GM13976 (cell line): ENCODE measurements around the gene GRIN3B.

Experiments used
- DNase-seq: peaks from one replicate; pipeline ENCODE4 v3.0.0; 2012; ENCODE audit warnings: low spot score
- CTCF ChIP-seq: IDR thresholded peaks from 2 replicates; pipeline ENCODE4 v1.5.1; 2012; ENCODE audit warnings: borderline replicate concordance, mild to moderate bottlenecking; ENCODE audit not compliant: insufficient read depth; ENCODE audit errors: extremely low read depth, missing control alignments, control extremely low read depth
- in situ Hi-C: fragments of 300-500 bp; cut with MboI; formaldehyde crosslinking; loops from one replicate; pipeline ENCODE4 v1.12.0; 2022; ENCODE audit warnings: low sequenced_read_pairs, mixed read lengths, inconsistent platforms; ENCODE audit not compliant: unreplicated experiment

The GRIN3B gene

GRCh38 chr19:970695-971094 is 29.5 kb upstream of the GRIN3B start:
- in situ Hi-C loops, result no loop called here

DNA sequence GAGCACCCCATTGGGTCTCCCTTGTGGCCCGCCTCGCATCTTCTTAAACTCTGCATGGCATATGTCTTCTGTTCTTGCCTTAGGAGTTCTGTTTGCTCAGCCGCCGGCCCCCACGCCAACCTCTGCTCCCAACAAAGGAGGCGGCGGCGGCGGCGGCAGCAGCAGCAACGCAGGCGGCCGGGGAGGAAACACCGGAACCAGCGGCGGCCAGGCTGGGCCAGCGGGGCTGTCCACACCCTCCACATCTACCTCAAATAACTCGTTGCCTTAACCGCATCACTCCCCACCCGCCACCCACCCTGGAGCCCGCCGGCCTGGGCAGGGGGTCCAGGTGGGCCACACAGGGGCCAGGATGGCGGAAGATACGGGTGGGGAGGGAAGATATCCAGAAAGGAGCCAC is 28.4 kb upstream of the GRIN3B start:
- no peak for TF ChIP-seq CTCF
- in situ Hi-C loops, result no loop called here
- no peak for DNase-seq

More at GRCh38 chr19:970695-971094, 29.5 kb upstream of the GRIN3B start:
- DNase-seq, result no peak
- TF ChIP-seq CTCF, result peak; percentile 34

GRCh38 chr19:972281-972680 is 27.9 kb upstream of the GRIN3B start:
- DNase-seq, result no peak
- in situ Hi-C loops, result no loop called here

DNA sequence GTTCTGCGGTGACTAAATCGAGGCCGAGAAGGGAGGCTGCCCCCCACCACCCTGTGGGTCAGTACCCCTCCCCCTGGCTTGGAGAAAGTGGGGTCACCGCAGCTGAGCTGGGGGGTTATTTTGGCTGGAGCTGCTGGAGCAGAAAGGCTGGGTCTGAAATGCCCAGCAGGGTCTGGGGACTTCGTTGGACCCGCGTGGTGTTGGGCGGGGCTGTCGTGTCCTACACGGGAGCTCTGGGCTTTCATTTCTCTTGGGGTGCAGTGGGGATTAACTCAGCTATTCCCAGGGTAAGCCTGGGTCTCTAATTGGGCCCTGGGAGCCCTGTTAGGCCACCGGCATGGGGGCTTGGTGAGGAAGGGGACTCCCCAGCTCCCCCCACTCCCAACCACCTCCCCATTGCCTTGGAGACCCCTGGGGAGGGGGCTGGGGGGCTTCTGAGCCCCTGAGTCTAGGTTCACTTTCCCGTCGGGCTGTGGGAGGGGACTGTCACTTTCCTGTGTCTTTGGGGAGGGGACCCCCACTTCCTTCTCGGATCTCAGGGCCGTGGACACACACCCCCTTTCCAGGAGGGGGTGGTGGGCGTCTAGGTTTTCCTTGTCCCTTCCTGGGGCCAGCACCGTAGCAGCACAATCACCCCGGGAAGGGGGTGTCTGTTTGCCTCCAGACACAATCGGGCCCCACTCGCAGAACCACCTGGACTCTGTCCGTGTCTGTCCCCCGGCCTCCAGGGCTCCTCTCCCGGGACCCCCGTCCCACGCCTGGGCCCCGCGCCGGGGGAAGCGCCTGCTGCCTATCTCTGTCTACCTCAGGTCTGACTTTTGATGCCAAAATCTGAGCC is 26.3 kb upstream of the GRIN3B start:
- DNase-seq, result no peak
- no peak for TF ChIP-seq CTCF
- in situ Hi-C loops, result no loop called here

More at GRCh38 chr19:972281-972680, 27.9 kb upstream of the GRIN3B start:
- no peak for TF ChIP-seq CTCF

GRCh38 chr19:974564-975257 is 25.5 kb upstream of the GRIN3B start:
- no peak for DNase-seq
- in situ Hi-C loops, result no loop called here
- no peak for TF ChIP-seq CTCF

GRCh38 chr19:976476-976875 is 23.7 kb upstream of the GRIN3B start:
- DNase-seq, result no peak
- in situ Hi-C loops, result no loop called here
- no peak for TF ChIP-seq CTCF

GRCh38 chr19:977058-977464 is 23.2 kb upstream of the GRIN3B start:
- in situ Hi-C loops, result no loop called here
- TF ChIP-seq CTCF, result no peak
- DNase-seq, result no peak
